Endothelial cell (in vitro differentiated cells): ENCODE measurements around the gene HDAC7. TPM values are rescaled to one million over a fixed set of nuclear protein-coding genes. Genes with fewer than 3 reads are reported as not detected.

Source experiments
- DNase-seq: peaks from one replicate; pipeline ENCODE4 v3.0.0; 2021; ENCODE audit warnings: low spot score
- H3K27ac Mint-ChIP-seq: one replicate; pipeline ENCODE4 v1.8.0; 2021; ENCODE audit warnings: mixed read lengths, inconsistent platforms; ENCODE audit not compliant: unreplicated experiment
- H3K27me3 Mint-ChIP-seq: one replicate; pipeline ENCODE4 v1.8.0; 2021; ENCODE audit warnings: mild to moderate bottlenecking, moderate library complexity, mixed read lengths, inconsistent platforms; ENCODE audit not compliant: unreplicated experiment
- H3K36me3 Mint-ChIP-seq: one replicate; pipeline ENCODE4 v1.8.0; 2021; ENCODE audit warnings: mild to moderate bottlenecking, low read depth, mixed read lengths, inconsistent platforms; ENCODE audit not compliant: unreplicated experiment
- H3K4me1 Mint-ChIP-seq: one replicate; pipeline ENCODE4 v1.8.0; 2021; ENCODE audit warnings: mild to moderate bottlenecking, mixed read lengths, inconsistent platforms; ENCODE audit not compliant: unreplicated experiment
- H3K4me3 Mint-ChIP-seq: one replicate; pipeline ENCODE4 v1.8.0; 2021; ENCODE audit warnings: mild to moderate bottlenecking, mixed read lengths, inconsistent platforms; ENCODE audit not compliant: unreplicated experiment
- H3K9me3 Mint-ChIP-seq: one replicate; pipeline ENCODE4 v1.8.0; 2021; ENCODE audit warnings: mixed read lengths, inconsistent platforms; ENCODE audit not compliant: unreplicated experiment
- total RNA-seq: library from RNA; stranded (reverse); fragmentation: NEBNext Ultra II Directional; extraction: Animal tissue kit (Norgen Biotek cat#: 25700); gene quantifications from one replicate; pipeline ENCODE4 v1.2.1, GENCODE V29; 2021; ENCODE audit not compliant: unreplicated experiment
- TF ChIP-seq, protein P1 (sequence below): fragments of 200-600 bp; sonication (generic); IDR thresholded peaks from one replicate; pipeline ENCODE4 v1.5.0; 2021; ENCODE audit warnings: antibody characterized with exemption; ENCODE audit not compliant: unreplicated experiment

The HDAC7 gene
- total RNA-seq, 1 donor from 2014 or later, result 387 TPM

- Mint-ChIP-seq H3K36me3 (peaks cover 5% of the 10 kb centered on the region), H3K4me3 (no peak overlapping the region), H3K27ac (no peak overlapping the region), H3K4me1 (no peaks in the 10 kb centered on the region), H3K9me3 (no peaks in the 10 kb centered on the region), H3K27me3 (peaks cover 8% of the 10 kb centered on the region)
- DNase-seq, result no peak
- TF ChIP-seq, protein P1, sequence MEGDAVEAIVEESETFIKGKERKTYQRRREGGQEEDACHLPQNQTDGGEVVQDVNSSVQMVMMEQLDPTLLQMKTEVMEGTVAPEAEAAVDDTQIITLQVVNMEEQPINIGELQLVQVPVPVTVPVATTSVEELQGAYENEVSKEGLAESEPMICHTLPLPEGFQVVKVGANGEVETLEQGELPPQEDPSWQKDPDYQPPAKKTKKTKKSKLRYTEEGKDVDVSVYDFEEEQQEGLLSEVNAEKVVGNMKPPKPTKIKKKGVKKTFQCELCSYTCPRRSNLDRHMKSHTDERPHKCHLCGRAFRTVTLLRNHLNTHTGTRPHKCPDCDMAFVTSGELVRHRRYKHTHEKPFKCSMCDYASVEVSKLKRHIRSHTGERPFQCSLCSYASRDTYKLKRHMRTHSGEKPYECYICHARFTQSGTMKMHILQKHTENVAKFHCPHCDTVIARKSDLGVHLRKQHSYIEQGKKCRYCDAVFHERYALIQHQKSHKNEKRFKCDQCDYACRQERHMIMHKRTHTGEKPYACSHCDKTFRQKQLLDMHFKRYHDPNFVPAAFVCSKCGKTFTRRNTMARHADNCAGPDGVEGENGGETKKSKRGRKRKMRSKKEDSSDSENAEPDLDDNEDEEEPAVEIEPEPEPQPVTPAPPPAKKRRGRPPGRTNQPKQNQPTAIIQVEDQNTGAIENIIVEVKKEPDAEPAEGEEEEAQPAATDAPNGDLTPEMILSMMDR, result no peak
Measured at GRCh38 chr12:47863985-47864384, 44.3 kb upstream of the HDAC7 start.

- no peak for DNase-seq
- Mint-ChIP-seq H3K4me3 (no peak overlapping the region), H3K27ac (no peak overlapping the region), H3K9me3 (no peaks in the 10 kb centered on the region), H3K27me3 (peaks cover 8% of the 10 kb centered on the region), H3K36me3 (peaks cover 5% of the 10 kb centered on the region), H3K4me1 (no peaks in the 10 kb centered on the region)
- TF ChIP-seq, protein P1, result no peak
Measured at GRCh38 chr12:47863467-47863866, 43.8 kb upstream of the HDAC7 start.

GRCh38 chr12:47862881-47863280 is 43.2 kb upstream of the HDAC7 start:
- Mint-ChIP-seq H3K4me3 (no peak overlapping the region), H3K36me3 (peaks cover 5% of the 10 kb centered on the region), H3K27ac (no peak overlapping the region), H3K9me3 (no peaks in the 10 kb centered on the region), H3K4me1 (no peaks in the 10 kb centered on the region), H3K27me3 (peaks cover 8% of the 10 kb centered on the region)
- DNase-seq, result no peak
- TF ChIP-seq, protein P1, result no peak

- Mint-ChIP-seq H3K9me3 (no peaks in the 10 kb centered on the region), H3K36me3 (peaks cover 5% of the 10 kb centered on the region), H3K4me3 (no peak overlapping the region), H3K4me1 (no peaks in the 10 kb centered on the region), H3K27ac (no peak overlapping the region), H3K27me3 (peaks cover 8% of the 10 kb centered on the region)
- no peak for DNase-seq
- TF ChIP-seq, protein P1, result no peak
Measured at GRCh38 chr12:47862167-47862750, 42.6 kb upstream of the HDAC7 start.

DNA sequence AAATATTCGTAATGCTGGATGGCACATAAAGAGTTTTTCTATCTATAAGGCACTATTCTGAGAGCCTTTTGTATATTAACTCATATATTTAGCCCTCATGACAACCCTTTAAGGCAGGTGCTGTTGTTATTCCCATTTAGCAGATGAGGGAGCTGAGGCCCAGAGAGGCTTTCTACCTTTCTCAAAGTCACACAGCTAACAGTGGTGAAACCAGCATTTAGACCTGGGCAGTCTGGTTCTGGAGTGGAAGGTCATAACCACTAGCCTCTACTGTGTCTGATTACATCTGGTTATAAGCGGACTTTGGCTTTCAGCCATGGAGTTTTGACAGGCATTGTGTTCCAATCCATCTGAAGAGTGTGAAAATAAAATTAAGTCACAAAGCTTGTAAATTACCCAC is 41.2 kb upstream of the HDAC7 start:
- peaks cover 10% of the 10 kb centered on the region for H3K27me3 Mint-ChIP-seq
- H3K4me3 Mint-ChIP-seq, result no peak overlapping the region
- H3K4me1 Mint-ChIP-seq, result no peaks in the 10 kb centered on the region
- no peak for DNase-seq
- TF ChIP-seq, protein P1, result no peak
- H3K9me3 Mint-ChIP-seq, result no peaks in the 10 kb centered on the region
- no peak overlapping the region for H3K27ac Mint-ChIP-seq
- H3K36me3 Mint-ChIP-seq, result peaks cover 5% of the 10 kb centered on the region
